H9 (cell line): ENCODE results near the gene NKAIN2. TPM values are rescaled to one million over a fixed set of nuclear protein-coding genes. Genes with fewer than 3 reads are reported as not detected.
A peak's percentile ranks its signal among the peaks of the same experiment; 100 is the strongest.

Source experiments
- DNase-seq: peaks from one replicate; pipeline ENCODE4 v3.0.0-alpha.2; 2017
- H2AFZ ChIP-seq: one replicate; pipeline ENCODE4 v1.6.1; 2013; ENCODE audit warnings: mild to moderate bottlenecking, low read length, control low read depth, moderate library complexity
- H2AK5ac ChIP-seq: 2 replicates; pipeline ENCODE4 v1.6.1; 2013; ENCODE audit warnings: low read length, control low read depth, mixed read lengths; ENCODE audit not compliant: insufficient read length
- H2BK120ac ChIP-seq: one replicate; pipeline ENCODE4 v1.6.1; 2013; ENCODE audit warnings: low read depth, mild to moderate bottlenecking, low read length, control low read depth, inconsistent platforms; ENCODE audit not compliant: poor library complexity, severe bottlenecking
- H2BK12ac ChIP-seq: 2 replicates; pipeline ENCODE4 v1.6.1; 2013; ENCODE audit warnings: low read length, control low read depth, mixed read lengths, low read depth; ENCODE audit not compliant: insufficient read length
- H2BK15ac ChIP-seq: 2 replicates; pipeline ENCODE4 v1.6.1; 2013; ENCODE audit warnings: low read depth, low read length, control low read depth
- H2BK20ac ChIP-seq: one replicate; pipeline ENCODE4 v1.6.1; 2013; ENCODE audit warnings: low read depth, mild to moderate bottlenecking, low read length, control low read depth, inconsistent platforms; ENCODE audit not compliant: poor library complexity, severe bottlenecking
- H2BK5ac ChIP-seq: 2 replicates; pipeline ENCODE4 v1.6.1; 2013; ENCODE audit warnings: low read length, control low read depth, mixed read lengths; ENCODE audit not compliant: insufficient read length
- H3K14ac ChIP-seq: 2 replicates; pipeline ENCODE4 v1.6.1; 2013; ENCODE audit warnings: low read length, control low read depth; ENCODE audit not compliant: insufficient read depth
- H3K18ac ChIP-seq: 2 replicates; pipeline ENCODE4 v1.6.1; 2013; ENCODE audit warnings: low read depth, mild to moderate bottlenecking, mixed read lengths, low read length, control low read depth; ENCODE audit not compliant: insufficient read length
- H3K23ac ChIP-seq: 2 replicates; pipeline ENCODE4 v1.6.1; 2013; ENCODE audit warnings: low read length, control low read depth, mixed read lengths, low read depth; ENCODE audit not compliant: insufficient read length
- H3K23me2 ChIP-seq: 2 replicates; pipeline ENCODE4 v1.6.1; 2013; ENCODE audit warnings: low read depth, mild to moderate bottlenecking, mixed read lengths, low read length, control low read depth; ENCODE audit not compliant: insufficient read length, poor library complexity, severe bottlenecking
- H3K27ac ChIP-seq: 2 replicates; pipeline ENCODE4 v1.5.1; 2013; ENCODE audit warnings: low read length, control low read depth, mixed read lengths, low read depth; ENCODE audit not compliant: insufficient read length
- H3K27me3 ChIP-seq: 2 replicates; pipeline ENCODE4 v1.6.1; 2013; ENCODE audit warnings: low read length, control low read depth, inconsistent platforms; ENCODE audit not compliant: insufficient read depth
- H3K4ac ChIP-seq: 2 replicates; pipeline ENCODE4 v1.6.1; 2013; ENCODE audit warnings: low read depth, mild to moderate bottlenecking, control low read depth, inconsistent platforms, low read length, moderate library complexity
- H3K4me1 ChIP-seq: 2 replicates; pipeline ENCODE4 v1.6.1; 2013; ENCODE audit warnings: low read length, control low read depth, inconsistent platforms; ENCODE audit not compliant: insufficient read depth
- H3K4me2 ChIP-seq: 2 replicates; pipeline ENCODE4 v1.6.1; 2013; ENCODE audit warnings: low read length, control low read depth, mixed read lengths; ENCODE audit not compliant: insufficient read length, insufficient read depth
- H3K56ac ChIP-seq: 2 replicates; pipeline ENCODE4 v1.6.1; 2013; ENCODE audit warnings: low read depth, mild to moderate bottlenecking, mixed read lengths, low read length, control low read depth; ENCODE audit not compliant: insufficient read length
- H3K79me1 ChIP-seq: 2 replicates; pipeline ENCODE4 v1.6.1; 2013; ENCODE audit warnings: low read depth, mild to moderate bottlenecking, moderate library complexity, low read length, control low read depth, inconsistent platforms; ENCODE audit not compliant: insufficient read depth, poor library complexity, severe bottlenecking
- H3K79me2 ChIP-seq: 2 replicates; pipeline ENCODE4 v1.6.1; 2013; ENCODE audit warnings: low read length, control low read depth, inconsistent platforms; ENCODE audit not compliant: insufficient read depth
- H3K9ac ChIP-seq: 2 replicates; pipeline ENCODE4 v1.6.1; 2013; ENCODE audit warnings: low read length, control low read depth, mixed read lengths; ENCODE audit not compliant: insufficient read length; ENCODE audit errors: extremely low read depth
- H3K9me3 ChIP-seq: one replicate; pipeline ENCODE4 v1.6.1; 2013; ENCODE audit warnings: low read depth, low read length, inconsistent platforms; ENCODE audit not compliant: control insufficient read depth
- H3T11ph ChIP-seq: one replicate; pipeline ENCODE4 v1.6.1; 2013; ENCODE audit warnings: mild to moderate bottlenecking, low read length, control low read depth, inconsistent platforms
- H4K20me1 ChIP-seq: one replicate; pipeline ENCODE4 v1.6.1; 2013; ENCODE audit not compliant: control insufficient read depth, insufficient read length, insufficient read depth
- H4K5ac ChIP-seq: 2 replicates; pipeline ENCODE4 v1.6.1; 2013; ENCODE audit warnings: low read depth, mild to moderate bottlenecking, mixed read lengths, low read length, control low read depth; ENCODE audit not compliant: insufficient read length
- H4K8ac ChIP-seq: replicated peaks from 2 replicates; pipeline ENCODE4 v1.6.1; 2013; ENCODE audit warnings: low read length, control low read depth, mixed read lengths, low read depth; ENCODE audit not compliant: insufficient read length
- H4K91ac ChIP-seq: 2 replicates; pipeline ENCODE4 v1.6.1; 2013; ENCODE audit warnings: low read depth, mild to moderate bottlenecking, moderate library complexity, mixed read lengths, low read length, control low read depth; ENCODE audit not compliant: insufficient read length
- H3K27ac Mint-ChIP-seq, 3 experiments: 2 replicates in 2 of 3; 3 replicates in 1 of 3; pipeline ENCODE4 v1.8.0; 2020 to 2021; ENCODE audit warnings: mixed read lengths in 3 of 3, mild to moderate bottlenecking in 1 of 3, moderate library complexity in 1 of 3
- H3K27me3 Mint-ChIP-seq: 2 replicates; pipeline ENCODE4 v1.8.0; 2021; ENCODE audit warnings: low read depth, mild to moderate bottlenecking, moderate library complexity, mixed read lengths
- H3K36me3 Mint-ChIP-seq, 3 experiments: 2 replicates in 2 of 3; 3 replicates in 1 of 3; pipeline ENCODE4 v1.8.0; 2020 to 2021; ENCODE audit warnings: low read depth in 3 of 3, mixed read lengths in 3 of 3; ENCODE audit not compliant: insufficient read depth in 1 of 3
- H3K4me1 Mint-ChIP-seq, 2 experiments: 2 replicates each; pipeline ENCODE4 v1.8.0; 2020; ENCODE audit warnings: mixed read lengths in 2 of 2
- H3K4me3 Mint-ChIP-seq, 2 experiments: 2 replicates in 1 of 2; 3 replicates in 1 of 2; pipeline ENCODE4 v1.8.0; 2020 to 2021; ENCODE audit warnings: mild to moderate bottlenecking in 2 of 2, mixed read lengths in 2 of 2, moderate library complexity in 1 of 2
- H3K9me3 Mint-ChIP-seq, 2 experiments: 2 replicates in 1 of 2; 3 replicates in 1 of 2; pipeline ENCODE4 v1.8.0; 2020; ENCODE audit warnings: mild to moderate bottlenecking in 2 of 2, mixed read lengths in 2 of 2, moderate library complexity in 1 of 2
- CTCF ChIP-seq: fragments of 200-600 bp; sonication (generic); conservative IDR thresholded peaks from 3 replicates; pipeline ENCODE4 v1.8.0; 2021; ENCODE audit warnings: antibody characterized with exemption, mild to moderate bottlenecking
- WGBS: extraction: QIAGEN DNeasy Blood & Tissue Kit; methylation state at CpG from one replicate; pipeline ENCODE4 v1.1.7; 2013; ENCODE audit warnings: missing lambda C conversion rate, low lambda C conversion rate, mixed read lengths; ENCODE audit not compliant: insufficient read length; ENCODE audit errors: extremely low coverage; 5-methylcytosine and 5-hydroxymethylcytosine counted together
- total RNA-seq: library from RNA; stranded (reverse); gene quantifications from 2 replicates; pipeline ENCODE4 v1.2.1, GENCODE V29; 2021

The NKAIN2 gene
- total RNA-seq, 1 experiment from 2014 or later, result 0.17 TPM

- no peak overlapping the region for H2BK20ac ChIP-seq
- H2BK15ac ChIP-seq, result no peak overlapping the region
- H3K18ac ChIP-seq, result no peak overlapping the region
- no peak overlapping the region for H2AK5ac ChIP-seq
- no peak overlapping the region for H2BK5ac ChIP-seq
- no peaks in the 10 kb centered on the region for H3K4me1 ChIP-seq
- H3K14ac ChIP-seq, result no peak overlapping the region
- Mint-ChIP-seq H3K9me3 (peaks cover 6 to 10% of the 10 kb centered on the region in 2 experiments), H3K4me3 (no peak overlapping the region), H3K4me1 (peaks cover 17 to 21% of the 10 kb centered on the region in 2 experiments), H3K27ac (no peak overlapping the region), H3K36me3 (peaks cover 1 to 8% (median 5%) of the 10 kb centered on the region in 3 experiments; a peak in 6 of 7 replicates), H3K27me3 (no peaks in the 10 kb centered on the region)
- no peak overlapping the region for H4K91ac ChIP-seq
- no peaks in the 10 kb centered on the region for H3K79me2 ChIP-seq
- WGBS, result no CpG with 5 or more reads among the region's 4 CpGs
- no peaks in the 10 kb centered on the region for H3K79me1 ChIP-seq
- no peak overlapping the region for H3K4me2 ChIP-seq
- no peak overlapping the region for H3K9ac ChIP-seq
- H2AFZ ChIP-seq, result no peak overlapping the region
- TF ChIP-seq CTCF, result peak; percentile 49
- no peak overlapping the region for H3K27ac ChIP-seq
- H3K4ac ChIP-seq, result no peak overlapping the region
- H4K8ac ChIP-seq, result no peak overlapping the region
- H3K27me3 ChIP-seq, result no peaks in the 10 kb centered on the region
- no peak overlapping the region for H3T11ph ChIP-seq
- no peak overlapping the region for H3K23ac ChIP-seq
- no peaks in the 10 kb centered on the region for H3K9me3 ChIP-seq
- no peak overlapping the region for H2BK120ac ChIP-seq
- H4K20me1 ChIP-seq, result no peaks in the 10 kb centered on the region
- no peaks in the 10 kb centered on the region for H3K23me2 ChIP-seq
- no peak overlapping the region for H2BK12ac ChIP-seq
- no peak overlapping the region for H4K5ac ChIP-seq
- peak; percentile 65 for DNase-seq
- no peak overlapping the region for H3K56ac ChIP-seq
These were observed 879.8 kb downstream of the NKAIN2 start for GRCh38 chr6:124683507-124683906.
